HL-60/S4 treated with retinoic acid at 250 ng/mL for 4 days and 3 days (cell line): ENCODE results near the gene MEPCE.

Experiments used
- in situ Hi-C: fragments of 300-500 bp; cut with MboI; formaldehyde crosslinking; loops from 2 replicates; pipeline ENCODE4 v1.7.0; 2022; ENCODE audit warnings: low sequenced_read_pairs

Gene MEPCE

GRCh38 chr7:100457033-100457432, 27.4 kb downstream of the MEPCE start:
- in situ Hi-C loops = no loop called here

- in situ Hi-C loops = no loop called here
These were observed 34.6 kb downstream of the MEPCE start, which contains the start of gene SPACDR for GRCh38 chr7:100464210-100464660. SPACDR (minus strand) TSS chr7:100464260; CDS start chr7:100464025, 235 bp downstream.

GRCh38 chr7:100464791-100465190, 35.2 kb downstream of the MEPCE start:
- in situ Hi-C loops = no loop called here

- in situ Hi-C loops = no loop called here
These were observed 35.7 kb downstream of the MEPCE start for GRCh38 chr7:100465299-100465698.

- in situ Hi-C loops = no loop called here
These were observed 36.2 kb downstream of the MEPCE start for GRCh38 chr7:100465702-100466311.

GRCh38 chr7:100466653-100467605, 37.3 kb downstream of the MEPCE start:
- in situ Hi-C loops = no loop called here

- in situ Hi-C loops = no loop called here
These were observed 38.2 kb downstream of the MEPCE start for GRCh38 chr7:100467638-100468373.

GRCh38 chr7:100469227-100470044, 39.8 kb downstream of the MEPCE start:
- in situ Hi-C loops = loop anchor here (5.0 kb wide), 1 partner anchor 93 kb away; no protein-coding TSS in a partner anchor

GRCh38 chr7:100471021-100471420, 41.4 kb downstream of the MEPCE start:
- in situ Hi-C loops = loop anchor here (5.0 kb wide), 1 partner anchor 91 kb away; no protein-coding TSS in a partner anchor

- in situ Hi-C loops = loop anchor here (5.0 kb wide), 1 partner anchor 90 kb away; no protein-coding TSS in a partner anchor
These were observed 42.7 kb downstream of the MEPCE start for GRCh38 chr7:100472121-100472851.

GRCh38 chr7:100472854-100473499, 43.3 kb downstream of the MEPCE start:
- in situ Hi-C loops = loop anchor here (5.0 kb wide), 1 partner anchor 89 kb away; no protein-coding TSS in a partner anchor

- in situ Hi-C loops = no loop called here
These were observed 45.9 kb downstream of the MEPCE start for GRCh38 chr7:100475549-100475948.

- in situ Hi-C loops = no loop called here
These were observed 46.6 kb downstream of the MEPCE start for GRCh38 chr7:100476101-100476780.

GRCh38 chr7:100476903-100477870, 47.6 kb downstream of the MEPCE start:
- in situ Hi-C loops = no loop called here

- in situ Hi-C loops = no loop called here
These were observed 48.2 kb downstream of the MEPCE start for GRCh38 chr7:100477871-100478267.

GRCh38 chr7:100478958-100479660, 49.5 kb downstream of the MEPCE start, which contains the start of gene TSC22D4:
TSC22D4 (minus strand) TSS chr7:100479214; CDS start chr7:100478038, 1,176 bp downstream.
- in situ Hi-C loops = no loop called here
